A375 (cell line): ENCODE data around the gene ZNF322. TPM values are rescaled to one million over a fixed set of nuclear protein-coding genes. Genes with fewer than 3 reads are reported as not detected.

ENCODE experiments used
- total RNA-seq: library from RNA; depleted of rRNA; stranded (reverse); fragments of >200 nt; shearing (Covaris generic); gene quantifications from 2 replicates; pipeline ENCODE4 v1.2.3, GENCODE V29; 2014; rRNA removed

The ZNF322 gene
- total RNA-seq: 4.4 and 6.3 TPM in 2 replicates

GRCh38 chr6:26659042-26659999, at the start of gene ZNF322:
ZNF322 (minus strand) TSS chr6:26659746; CDS start chr6:26638553, 21,193 bp downstream.

GRCh38 chr6:26596579-26597388, 62.8 kb downstream of the ZNF322 start, which contains the start of gene ABT1:
ABT1 (plus strand) TSS chr6:26596953; CDS start chr6:26596983, 30 bp downstream.

Other genes with a start within 250 kb of the ZNF322 start
- gene BTN3A3, start 219.2 kb downstream of the ZNF322 start, total RNA-seq: 5.7 and 6.9 TPM in 2 replicates
- gene BTN2A1, start 201.8 kb downstream of the ZNF322 start, total RNA-seq: 8.3 and 8.8 TPM in 2 replicates
- gene BTN1A1, start 159.4 kb downstream of the ZNF322 start, total RNA-seq: not detected in 2 replicates
- 38.3 and 54.1 TPM in 2 replicates for gene HMGN4, start 121.4 kb downstream of the ZNF322 start, total RNA-seq
- 19.0 and 21.3 TPM in 2 replicates for gene ABT1, start 62.8 kb downstream of the ZNF322 start, total RNA-seq